H1 (cell line): ENCODE results near the gene DUOXA1. TPM values are rescaled to one million over a fixed set of nuclear protein-coding genes. Genes with fewer than 3 reads are reported as not detected.
"Not testable (repeated sequence)": the region's sequence is repeated elsewhere in the genome, so short reads cannot be mapped to it uniquely, and the experiment has no call there.

Experiments used
- CTCF ChIA-PET: fragments of 300-600 bp; sonication (Branson Sonifier 250); formaldehyde crosslinking; loops from one replicate; lab custom pipeline; 2021; ENCODE audit not compliant: partially characterized antibody; lab: Charles Lee
- POLR2A ChIA-PET: fragments of 300-600 bp; sonication (Branson Sonifier 250); formaldehyde crosslinking; loops from one replicate; lab custom pipeline; 2021; ENCODE audit warnings: inconsistent platforms; ENCODE audit not compliant: partially characterized antibody; lab: Charles Lee
- DNase-seq, 2 experiments: peaks; one replicate each; pipeline versions ENCODE4 v3.0.0 to v3.0.0-alpha.2; 2010 to 2022; ENCODE audit warnings: low spot score in 2 of 2, low read depth in 1 of 2, mixed read lengths in 1 of 2
- FAIRE-seq: peaks from 2 replicates; lab custom pipeline; 2011; peaks lifted over from hg19 to GRCh38; lab: Jason Lieb, UNC
- H2AFZ ChIP-seq: 2 replicates; pipeline ENCODE4 v1.8.1; 2012; ENCODE audit warnings: low read length, inconsistent platforms
- H2AK5ac ChIP-seq: 2 replicates; pipeline ENCODE4 v1.6.1; 2013; ENCODE audit warnings: low read depth, low read length
- H2BK120ac ChIP-seq: replicated peaks from 2 replicates; pipeline ENCODE3; 2013; ENCODE audit warnings: low read depth, low read length, inconsistent platforms
- H2BK12ac ChIP-seq: 2 replicates; pipeline ENCODE4 v1.6.1; 2013; ENCODE audit warnings: low read depth, low read length
- H2BK15ac ChIP-seq: 2 replicates; pipeline ENCODE4 v1.6.1; 2013; ENCODE audit warnings: low read length
- H2BK20ac ChIP-seq: 2 replicates; pipeline ENCODE4 v1.6.1; 2013; ENCODE audit warnings: low read length
- H2BK5ac ChIP-seq: 2 replicates; pipeline ENCODE4 v1.6.1; 2013; ENCODE audit warnings: low read depth, low read length
- H3K14ac ChIP-seq: 2 replicates; pipeline ENCODE4 v1.6.1; 2013; ENCODE audit warnings: inconsistent platforms; ENCODE audit not compliant: insufficient read length
- H3K18ac ChIP-seq: 2 replicates; pipeline ENCODE4 v1.6.1; 2013; ENCODE audit warnings: low read length; ENCODE audit errors: extremely low read depth
- H3K23ac ChIP-seq: 2 replicates; pipeline ENCODE4 v1.6.1; 2013; ENCODE audit warnings: inconsistent platforms; ENCODE audit not compliant: insufficient read length
- H3K23me2 ChIP-seq: 2 replicates; pipeline ENCODE4 v1.6.1; 2013; ENCODE audit warnings: low read depth, low read length
- H3K27ac ChIP-seq: 2 replicates; pipeline ENCODE4 v1.6.1; 2011; ENCODE audit warnings: low read depth, low read length, inconsistent platforms
- H3K27me3 ChIP-seq, 4 experiments: replicated peaks in 1 of 4; 1 replicate in 1 of 4; 2 replicates in 3 of 4; pipeline versions ENCODE4 v1.6.1 to v1.8.1; 2011 to 2013; ENCODE audit warnings: low read length in 3 of 4, mild to moderate bottlenecking in 3 of 4, inconsistent platforms in 2 of 4, mixed read lengths in 2 of 4, moderate library complexity in 1 of 4; ENCODE audit not compliant: control insufficient read depth in 3 of 4, insufficient read depth in 3 of 4; ENCODE audit errors: extremely low read depth in 1 of 4
- H3K36me3 ChIP-seq, 4 experiments: 2 replicates each; pipeline versions ENCODE4 v1.6.1 to v1.8.1; 2011 to 2013; ENCODE audit warnings: mild to moderate bottlenecking in 4 of 4, low read length in 3 of 4, moderate library complexity in 2 of 4, control low read depth in 1 of 4, inconsistent platforms in 1 of 4; ENCODE audit not compliant: insufficient read depth in 4 of 4, control insufficient read depth in 2 of 4
- H3K4ac ChIP-seq: replicated peaks from 2 replicates; pipeline ENCODE3; 2013; ENCODE audit warnings: low read length, low read depth, mixed read lengths, inconsistent platforms; ENCODE audit not compliant: insufficient read length
- H3K4me1 ChIP-seq, 4 experiments: replicated peaks in 1 of 4; 1 replicate in 1 of 4; 2 replicates in 3 of 4; pipeline versions ENCODE4 v1.6.1 to v1.8.1; 2011 to 2013; ENCODE audit warnings: low read length in 3 of 4, inconsistent platforms in 2 of 4, mixed read lengths in 1 of 4; ENCODE audit not compliant: insufficient read depth in 4 of 4, control insufficient read depth in 3 of 4
- H3K4me2 ChIP-seq, 2 experiments: 2 replicates each; pipeline versions ENCODE4 v1.6.1 to v1.8.1; 2011 to 2013; ENCODE audit warnings: low read depth in 2 of 2, low read length in 2 of 2, control low read depth in 1 of 2, inconsistent platforms in 1 of 2, mild to moderate bottlenecking in 1 of 2; ENCODE audit not compliant: insufficient read depth in 1 of 2
- H3K4me3 ChIP-seq, 4 experiments: fragments of 200-600, 300-600 bp in 1 of 4; sonication (generic), shearing (Covaris generic), sonication (Bioruptor Twin) in 1 of 4; 2 replicates each; pipeline versions ENCODE4 v1.5.1 to v1.8.1; 2011 to 2016; ENCODE audit warnings: low read length in 4 of 4, low read depth in 3 of 4, control low read depth in 2 of 4, inconsistent platforms in 2 of 4, mild to moderate bottlenecking in 2 of 4, mixed read lengths in 1 of 4, moderate library complexity in 1 of 4; ENCODE audit not compliant: insufficient read depth in 2 of 4; ENCODE audit errors: extremely low read depth in 1 of 4
- H3K56ac ChIP-seq: replicated peaks from 2 replicates; pipeline ENCODE3; 2013; ENCODE audit warnings: low read depth, mild to moderate bottlenecking, mixed read lengths, low read length, inconsistent platforms; ENCODE audit not compliant: insufficient read length
- H3K79me1 ChIP-seq: 2 replicates; pipeline ENCODE4 v1.6.1; 2013; ENCODE audit warnings: low read depth, low read length, control low read depth
- H3K79me2 ChIP-seq, 2 experiments: 2 replicates each; pipeline versions ENCODE4 v1.6.1 to v1.8.1; 2012 to 2013; ENCODE audit warnings: low read length in 2 of 2, mild to moderate bottlenecking in 2 of 2, inconsistent platforms in 1 of 2; ENCODE audit not compliant: insufficient read depth in 2 of 2, control insufficient read depth in 1 of 2
- H3K9ac ChIP-seq, 4 experiments: replicated peaks in 1 of 4; 1 replicate in 1 of 4; 2 replicates in 3 of 4; pipeline versions ENCODE4 v1.6.1 to v1.8.1; 2011 to 2013; ENCODE audit warnings: low read depth in 3 of 4, low read length in 3 of 4, control low read depth in 2 of 4, mild to moderate bottlenecking in 2 of 4, moderate library complexity in 2 of 4, inconsistent platforms in 1 of 4; ENCODE audit errors: extremely low read depth in 1 of 4
- H3K9me3 ChIP-seq, 2 experiments: 2 replicates each; pipeline versions ENCODE4 v1.6.1 to v1.8.1; 2012 to 2013; ENCODE audit warnings: mild to moderate bottlenecking in 2 of 2, moderate library complexity in 2 of 2, control low read depth in 1 of 2, inconsistent platforms in 1 of 2, low read depth in 1 of 2, low read length in 1 of 2, mixed read lengths in 1 of 2; ENCODE audit not compliant: insufficient read depth in 2 of 2
- H4K20me1 ChIP-seq, 2 experiments: replicated peaks in 1 of 2; 2 replicates each; pipeline versions ENCODE3 to v1.8.1; 2011 to 2013; ENCODE audit warnings: inconsistent platforms in 2 of 2, low read length in 2 of 2, mild to moderate bottlenecking in 1 of 2; ENCODE audit not compliant: insufficient read depth in 2 of 2, control insufficient read depth in 1 of 2
- H4K5ac ChIP-seq: 2 replicates; pipeline ENCODE4 v1.6.1; 2013; ENCODE audit warnings: low read length, low read depth, mixed read lengths, inconsistent platforms; ENCODE audit not compliant: insufficient read length
- H4K8ac ChIP-seq: 2 replicates; pipeline ENCODE4 v1.8.0; 2013; ENCODE audit warnings: mild to moderate bottlenecking, moderate library complexity, low read length, inconsistent platforms; ENCODE audit not compliant: insufficient read depth; ENCODE audit errors: extremely low read depth
- H4K91ac ChIP-seq: replicated peaks from 2 replicates; pipeline ENCODE3; 2013; ENCODE audit warnings: low read length, mixed read lengths, inconsistent platforms; ENCODE audit not compliant: insufficient read length
- WGBS, 2 experiments: shearing (Covaris generic) in 1 of 2; methylation state at CpG; one replicate each; pipeline versions ENCODE4 v1.1.6 to v1.1.7; 2013 to 2015; ENCODE audit warnings: low lambda C conversion rate in 2 of 2, mixed read lengths in 2 of 2, inconsistent platforms in 1 of 2, low coverage in 1 of 2, missing lambda C conversion rate in 1 of 2; ENCODE audit not compliant: insufficient replicate concordance in 2 of 2, insufficient coverage in 1 of 2, insufficient read length in 1 of 2; ENCODE audit errors: extremely low coverage in 1 of 2, missing lambda C conversion rate in 1 of 2; 5-methylcytosine and 5-hydroxymethylcytosine counted together
- polyA plus RNA-seq, 7 experiments: library from polyadenylated mRNA; depleted of rRNA in 3 of 7; stranded (reverse) in 5 of 7; unstranded in 2 of 7; fragments of >200 nt in 5 of 7; fragments of 200-250 nt in 2 of 7; gene quantifications; 1 replicate in 5 of 7; 2 replicates in 1 of 7; 4 replicates in 1 of 7; pipeline versions ENCODE4 v1.2.1 to v1.2.3, GENCODE V29; 2011 to 2013; ENCODE audit warnings: missing spikeins in 2 of 7, mixed read lengths in 2 of 7
- total RNA-seq: library from RNA; stranded (reverse); fragmentation: NEBNext Ultra II Directional; extraction: Animal tissue kit (Norgen Biotek cat#: 25700); gene quantifications from 2 replicates; pipeline ENCODE4 v1.2.1, GENCODE V29; 2021

The DUOXA1 gene
- total and polyA plus RNA-seq, 2 of the 8 experiments (the other 6 are each of a cell fraction or from before 2014, with no cell fraction given) = 0.18 TPM; not detected in 1

DNA sequence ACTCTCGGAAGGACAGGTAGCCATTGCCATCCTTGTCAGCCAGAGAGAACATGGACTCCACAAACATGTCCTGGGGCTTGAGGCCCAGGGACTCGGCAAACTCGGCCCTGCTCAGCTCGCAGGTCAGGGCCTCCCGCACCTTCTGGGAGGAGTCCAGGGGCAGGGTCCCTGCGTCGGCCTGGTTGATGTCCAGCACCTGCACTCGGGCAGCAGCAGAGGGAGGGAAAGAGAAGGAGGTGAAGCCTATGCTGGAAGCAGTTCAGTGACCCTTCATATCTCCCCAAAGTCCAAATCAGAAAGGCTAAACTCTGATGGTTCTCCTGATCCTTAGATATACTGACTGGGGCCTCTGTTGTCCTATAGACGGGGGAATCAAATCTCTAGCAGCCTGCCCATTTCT lies 25.5 kb downstream of the DUOXA1 start:
- H3K4ac ChIP-seq, H3K23ac ChIP-seq, H4K91ac ChIP-seq, H3K79me2 ChIP-seq, H3K56ac ChIP-seq, H3K23me2 ChIP-seq, H2AK5ac ChIP-seq, H2BK20ac ChIP-seq, H3K4me2 ChIP-seq, H2BK5ac ChIP-seq, H2BK120ac ChIP-seq, H3K79me1 ChIP-seq, H4K8ac ChIP-seq, H4K5ac ChIP-seq, H3K36me3 ChIP-seq, H4K20me1 ChIP-seq, H3K9me3 ChIP-seq, H3K18ac ChIP-seq, H3K14ac ChIP-seq, H2AFZ ChIP-seq, POLR2A ChIA-PET, H3K27ac ChIP-seq, H3K9ac ChIP-seq, DNase-seq, FAIRE-seq, H2BK12ac ChIP-seq, H2BK15ac ChIP-seq, H3K4me3 ChIP-seq: not testable (repeated sequence)
- Histone ChIP-seq H3K4me1 (peaks cover 0 to 11% (median 8%) of the 10 kb centered on the region in 4 experiments; a peak in 5 of 7 replicates), H3K27me3 (peaks cover 0 to 16% (median 8%) of the 10 kb centered on the region in 4 experiments; a peak in 5 of 7 replicates)
- CTCF ChIA-PET = interaction anchor here (3.3 kb wide), 1 partner anchor 15 kb away, joined by 29 read pairs; no protein-coding TSS in a partner anchor
- 83% methylated on average over 3 of the region's 9 CpGs; no CpG with 5 or more reads in 1 of the 2 experiments for WGBS, 2 experiments
